ENCODE measurements around the gene PDK2. TPM values are rescaled to one million over a fixed set of nuclear protein-coding genes. Genes with fewer than 3 reads are reported as not detected.

The PDK2 gene
- total and polyA plus RNA-seq, 9 of the 15 experiments (the other 6 are each of a cell fraction or from before 2014, with no cell fraction given): 0.03 to 2.5 (median 1.4) TPM

- TF ChIP-seq RERE (CRISPR knock-in tag; IDR thresholded peaks at IDR 0.05; ENCODE audit: borderline replicate concordance) (no peak), ZBTB1 (CRISPR knock-in tag; IDR thresholded peaks at IDR 0.05; ENCODE audit: borderline replicate concordance, low read depth) (no peak), EWSR1 (IDR thresholded peaks at IDR 0.05; ENCODE audit: borderline replicate concordance, low read depth, partially characterized antibody) (no peak), ZNF124 (CRISPR knock-in tag; IDR thresholded peaks at IDR 0.05) (no peak), ZNF609 (CRISPR knock-in tag; IDR thresholded peaks at IDR 0.05; ENCODE audit: borderline replicate concordance) (no peak; the same call in 1 of the 2 replicates), KHSRP (IDR thresholded peaks at IDR 0.05) (no peak), MNT (conservative IDR thresholded peaks at IDR 0.05) (peak; percentile 65 to 80), ZKSCAN1 (IDR thresholded peaks at IDR 0.05; ENCODE audit: low read depth, low read length) (no peak), ELF1 (tag; IDR thresholded peaks at IDR 0.05) (no peak), BMI1 (IDR thresholded peaks at IDR 0.05; ENCODE audit: low read length) (no peak), HMGXB4 (CRISPR knock-in tag; IDR thresholded peaks at IDR 0.05) (no peak)
Measured at GRCh38 chr17:50101346-50102163, 6.4 kb downstream of the PDK2 start (continued).

Data from K562 (cell line).